Activated T-cell treated with anti-CD3 and anti-CD28 coated beads for 4 hours (primary cell): Measurements from ENCODE around the gene SPTLC3.

Experiments used
- DNase-seq: peaks from one replicate; pipeline ENCODE4 v3.0.0-alpha.2; 2020

SPTLC3 gene

DNA sequence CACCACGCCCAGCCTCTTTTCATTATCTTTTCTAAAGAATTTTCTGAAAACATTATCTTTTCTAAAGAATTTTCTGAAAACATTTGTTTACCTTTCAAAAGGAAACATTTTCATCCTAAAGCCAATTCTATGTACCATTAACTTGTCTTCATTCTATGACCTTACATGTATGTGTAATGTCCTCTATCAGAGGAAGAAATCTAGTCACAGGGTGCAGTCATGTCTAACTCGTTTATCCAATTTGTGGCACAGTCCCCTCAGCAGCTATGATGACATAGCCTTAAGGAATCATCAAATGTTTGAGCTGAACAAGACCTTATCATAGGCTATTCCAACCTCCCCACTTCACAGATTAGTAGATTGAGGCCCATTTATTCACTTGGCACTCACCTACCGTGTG, 21.5 kb upstream of the SPTLC3 start:
- DNase-seq: no peak

DNA sequence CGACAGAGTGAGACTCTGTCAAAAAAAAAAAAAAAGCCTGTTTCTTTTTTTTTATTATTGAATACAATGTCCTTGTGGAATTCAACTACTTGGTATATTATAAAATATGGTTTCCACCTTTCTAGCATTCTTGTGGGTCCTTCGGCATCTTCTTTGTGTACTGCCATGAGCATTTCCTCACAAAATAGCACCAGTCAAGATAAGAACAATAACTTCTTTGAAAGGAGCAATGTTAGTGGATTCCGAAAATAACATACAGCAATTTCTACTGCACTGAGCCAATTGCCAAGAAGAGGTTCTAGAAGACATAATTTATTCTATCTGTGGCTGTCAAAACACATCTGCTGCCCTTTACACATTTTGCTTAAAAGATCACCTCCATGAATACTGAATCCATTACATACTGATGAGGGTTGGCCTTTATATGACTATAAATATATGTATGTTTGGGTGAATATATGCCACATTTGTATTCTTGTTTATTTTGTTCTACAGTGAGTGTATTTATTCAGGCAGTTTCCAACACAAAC, 19.1 kb upstream of the SPTLC3 start:
- DNase-seq: no peak

DNA sequence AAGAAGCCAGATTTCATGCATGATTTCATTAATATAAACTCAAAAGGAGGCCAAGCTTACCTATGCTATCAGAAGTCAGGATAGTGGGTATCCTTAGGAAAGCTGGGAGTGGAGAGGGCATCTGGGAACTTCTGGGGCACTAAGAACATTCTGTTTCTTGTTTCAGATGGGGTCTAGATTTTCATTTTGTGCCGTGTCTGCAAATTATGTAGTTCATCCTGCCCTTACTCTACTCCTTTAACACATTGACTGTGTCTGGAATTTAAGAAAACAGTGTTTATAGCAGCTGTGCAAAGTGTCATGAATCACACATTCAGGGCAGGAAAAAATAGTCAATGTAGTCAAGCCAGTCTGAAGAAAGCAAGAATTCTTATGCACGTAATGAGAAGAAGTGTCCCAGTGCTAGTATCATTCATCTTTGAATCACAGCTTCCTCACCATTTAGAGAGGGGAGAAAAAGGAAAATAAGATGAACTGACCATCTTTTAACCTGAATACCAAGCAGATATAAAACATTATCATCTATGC, 11.6 kb upstream of the SPTLC3 start:
- no peak for DNase-seq

DNA sequence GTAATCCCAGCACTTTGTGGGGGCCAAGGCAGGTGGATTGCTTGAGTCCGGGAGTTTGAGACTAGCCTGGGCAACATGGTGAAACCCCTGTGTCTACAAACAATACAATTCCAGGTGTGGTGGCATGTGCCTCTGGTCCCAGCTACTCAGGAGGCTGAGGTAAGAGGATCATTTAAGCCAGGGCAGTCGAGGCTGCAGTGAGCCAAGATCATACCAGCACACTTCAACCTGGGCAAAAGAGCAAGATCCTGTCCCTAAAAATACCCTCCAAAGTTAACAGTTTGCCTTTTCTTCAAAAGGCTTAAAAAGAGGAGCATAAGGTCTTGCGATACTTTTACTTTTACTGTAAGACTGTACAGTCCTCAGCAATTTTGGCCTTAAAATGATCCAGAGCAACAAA, 10.7 kb upstream of the SPTLC3 start:
- DNase-seq: no peak

DNA sequence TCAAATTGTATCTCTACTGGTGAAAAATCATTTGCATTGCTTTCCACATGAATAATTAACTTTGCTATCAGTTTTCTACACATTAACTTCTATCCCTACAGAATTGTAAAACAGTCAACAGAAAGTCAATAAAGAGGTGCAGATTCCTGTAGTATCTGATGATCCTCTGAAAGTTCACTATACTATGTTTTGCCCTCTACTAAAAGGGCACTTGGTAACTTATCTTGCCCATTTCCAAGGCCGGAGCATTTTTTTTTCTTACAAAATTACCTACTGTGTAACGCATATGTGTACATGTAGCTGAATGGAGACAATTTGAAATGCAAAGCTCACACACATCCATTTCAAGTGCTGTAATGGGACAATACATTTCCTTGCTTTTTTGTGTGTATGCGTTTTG, 9.6 kb upstream of the SPTLC3 start:
- DNase-seq: no peak

DNA sequence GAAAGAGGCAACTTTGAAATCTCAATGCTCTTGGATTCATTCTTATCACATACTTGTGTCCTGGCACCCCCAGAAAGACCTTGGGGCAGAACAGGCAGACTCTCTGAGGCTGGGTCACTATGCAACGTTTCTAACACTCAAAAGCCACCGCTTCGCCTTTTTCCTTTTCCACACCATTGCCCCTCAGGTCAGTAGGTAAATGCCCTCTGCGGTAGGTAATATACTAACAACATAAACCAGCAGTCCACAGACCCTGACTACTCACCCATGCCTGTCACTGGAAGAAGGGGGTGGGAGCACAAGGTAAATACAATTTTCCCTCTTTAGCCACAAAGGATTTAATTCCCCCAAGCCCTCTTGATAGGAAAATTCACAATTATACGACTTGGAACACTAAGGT, 6.5 kb upstream of the SPTLC3 start:
- DNase-seq: no peak

DNA sequence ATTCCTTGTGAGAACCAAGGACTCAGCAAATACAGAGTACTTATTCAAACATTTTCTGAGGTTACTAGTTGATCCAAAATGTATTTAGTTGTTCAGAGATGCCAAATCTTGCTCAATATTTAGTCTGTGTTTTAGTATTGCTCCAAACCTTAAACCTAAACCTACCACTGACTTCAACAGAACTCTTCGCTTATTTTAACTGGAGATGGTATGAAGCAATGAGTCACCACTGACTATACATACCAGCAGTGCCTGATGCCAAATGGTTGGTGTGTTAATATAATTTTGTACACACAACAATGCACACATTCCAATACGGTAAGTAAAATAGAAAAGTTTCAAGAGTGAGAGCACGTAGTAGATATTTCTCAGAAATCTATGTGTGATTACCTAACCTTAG, 1.9 kb upstream of the SPTLC3 start:
- DNase-seq: no peak

DNA sequence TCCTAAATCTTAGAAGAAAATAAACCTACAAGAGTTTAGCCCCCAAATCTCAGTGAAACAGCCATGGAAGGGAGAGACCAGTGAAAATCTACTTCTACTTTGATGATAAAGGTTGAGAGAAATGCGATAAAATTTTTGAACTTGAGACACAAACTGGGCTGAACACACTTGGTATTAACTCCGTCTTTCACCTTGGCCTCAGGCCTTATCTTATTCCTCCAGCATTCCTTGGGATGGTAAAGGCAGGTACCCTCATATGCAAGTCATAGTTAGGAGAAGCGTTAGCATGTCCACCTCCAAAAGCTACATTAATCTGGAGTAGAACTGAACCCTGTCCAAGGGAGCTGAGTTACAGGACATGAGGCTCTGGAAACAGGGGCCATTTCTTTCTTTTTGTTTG, 1.2 kb upstream of the SPTLC3 start:
- no peak for DNase-seq

DNA sequence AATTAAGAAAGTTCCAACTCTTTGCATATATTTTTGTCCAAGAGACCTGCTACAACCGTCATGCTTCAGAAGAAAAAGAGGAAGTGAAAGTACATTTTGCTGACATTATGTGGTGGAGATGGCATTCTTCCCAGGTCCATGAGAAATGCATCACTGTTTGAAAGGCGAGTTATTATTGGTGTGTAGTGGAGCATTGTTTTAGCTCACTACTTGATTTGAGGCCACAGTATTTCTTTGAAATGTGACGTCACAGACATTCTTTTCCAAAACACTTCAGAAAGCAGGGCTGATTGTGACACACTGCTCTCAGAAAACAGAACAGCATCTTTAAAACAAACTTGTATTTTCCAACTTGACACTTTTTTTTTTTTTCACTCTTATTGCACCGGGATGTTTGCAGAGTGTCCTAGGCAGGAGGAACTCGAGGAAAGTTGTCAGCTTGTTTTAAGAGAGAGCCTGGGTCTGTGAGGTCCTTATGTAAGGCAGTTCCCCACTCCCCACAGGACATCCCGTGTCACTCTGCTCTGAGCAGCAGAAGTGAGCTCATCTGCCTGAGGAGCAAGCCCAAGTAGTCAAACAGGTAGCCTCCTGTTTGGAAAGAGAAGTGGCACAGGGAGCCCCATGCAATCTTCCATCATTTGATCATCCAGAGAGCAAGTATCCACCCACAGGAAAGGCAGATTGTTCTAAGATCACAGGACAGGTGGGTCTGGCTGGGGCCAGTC, 1.1 kb downstream of the SPTLC3 start:
- no peak for DNase-seq

DNA sequence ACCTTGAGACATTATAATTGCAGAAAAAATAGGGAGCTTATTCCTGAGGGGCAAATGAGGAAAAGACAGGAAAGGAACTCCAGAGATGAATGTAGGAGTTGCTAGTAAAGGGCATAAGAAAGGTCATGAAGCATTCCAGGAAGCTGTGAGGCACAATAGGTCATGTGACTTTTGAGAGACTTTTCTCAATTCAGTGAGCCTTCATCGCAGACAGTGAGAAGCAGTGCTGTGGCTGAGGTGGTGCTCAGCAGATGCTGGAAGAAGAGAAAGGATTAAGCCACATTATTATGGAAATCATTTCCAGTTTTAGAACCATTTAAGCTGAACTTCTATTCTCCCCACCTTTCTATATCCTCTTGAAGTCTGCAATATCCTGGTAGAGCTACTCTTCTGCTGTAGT, 4.1 kb downstream of the SPTLC3 start:
- no peak for DNase-seq

DNA sequence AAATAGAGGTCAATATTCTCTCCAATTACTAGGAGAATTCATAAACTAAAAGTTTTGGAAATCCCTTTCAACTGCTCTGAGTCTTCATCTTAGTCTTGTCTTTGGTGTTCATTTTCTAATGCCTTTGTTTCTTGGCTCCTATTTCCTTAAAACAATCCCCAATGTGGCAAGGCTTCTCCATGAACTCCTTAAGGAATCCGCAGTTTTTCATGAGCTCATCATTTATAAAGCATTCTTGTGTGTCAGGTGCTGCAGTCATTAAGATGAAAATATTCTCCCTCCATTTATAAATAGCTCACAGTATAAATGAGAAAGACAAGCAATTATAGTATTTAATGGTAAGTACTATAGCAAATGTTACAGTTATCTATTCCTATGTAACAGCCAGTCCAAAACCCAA, 4.6 kb downstream of the SPTLC3 start:
- DNase-seq: no peak

DNA sequence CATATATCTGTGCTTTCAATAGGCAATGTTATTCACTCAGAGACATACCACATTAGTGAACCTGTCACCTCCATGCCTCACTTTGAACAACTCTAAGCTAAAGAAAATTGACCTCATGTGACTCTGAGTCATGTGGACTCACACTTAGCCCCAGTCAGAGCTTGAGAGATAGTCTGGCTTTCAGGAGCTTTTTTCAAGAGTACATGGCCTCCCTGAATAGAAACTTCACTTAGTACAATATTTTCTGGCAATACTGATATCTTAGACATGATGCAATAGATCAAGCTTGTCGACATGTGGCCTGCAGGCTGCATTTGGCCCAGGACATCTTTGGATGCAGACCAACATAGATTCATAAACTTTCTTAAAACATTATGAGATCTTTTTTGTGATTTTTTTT, 8.5 kb downstream of the SPTLC3 start:
- DNase-seq: no peak

DNA sequence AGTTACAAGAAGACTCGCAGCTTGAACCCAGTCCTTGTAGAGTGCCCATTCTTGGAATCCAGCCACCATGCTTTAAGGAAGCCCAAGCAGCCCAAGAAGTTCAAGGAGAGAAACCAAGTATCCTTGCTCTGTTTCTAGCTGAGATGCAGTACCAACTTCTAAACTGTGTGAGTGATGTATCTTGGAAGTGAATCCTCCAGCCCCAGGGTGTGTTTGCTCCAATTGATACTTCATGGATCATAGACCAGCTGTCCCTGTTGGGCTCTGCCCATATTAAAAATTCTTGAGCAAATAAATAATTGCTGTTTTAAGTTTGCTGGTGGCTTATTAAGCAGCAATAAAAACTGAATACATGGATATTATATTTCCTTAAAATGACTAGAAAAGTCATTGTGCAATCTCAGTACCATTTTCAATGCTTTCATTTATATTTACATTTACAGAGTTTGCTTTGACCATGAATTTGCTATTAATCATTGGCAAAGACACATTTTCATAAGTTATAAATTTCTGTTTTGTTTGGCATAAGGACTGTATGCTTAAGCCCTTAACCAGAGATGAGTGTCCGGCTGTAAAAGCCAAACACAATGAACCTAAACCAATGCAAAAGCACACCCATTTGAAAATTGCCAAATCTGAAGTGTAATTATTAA, 9.2 kb downstream of the SPTLC3 start:
- no peak for DNase-seq

DNA sequence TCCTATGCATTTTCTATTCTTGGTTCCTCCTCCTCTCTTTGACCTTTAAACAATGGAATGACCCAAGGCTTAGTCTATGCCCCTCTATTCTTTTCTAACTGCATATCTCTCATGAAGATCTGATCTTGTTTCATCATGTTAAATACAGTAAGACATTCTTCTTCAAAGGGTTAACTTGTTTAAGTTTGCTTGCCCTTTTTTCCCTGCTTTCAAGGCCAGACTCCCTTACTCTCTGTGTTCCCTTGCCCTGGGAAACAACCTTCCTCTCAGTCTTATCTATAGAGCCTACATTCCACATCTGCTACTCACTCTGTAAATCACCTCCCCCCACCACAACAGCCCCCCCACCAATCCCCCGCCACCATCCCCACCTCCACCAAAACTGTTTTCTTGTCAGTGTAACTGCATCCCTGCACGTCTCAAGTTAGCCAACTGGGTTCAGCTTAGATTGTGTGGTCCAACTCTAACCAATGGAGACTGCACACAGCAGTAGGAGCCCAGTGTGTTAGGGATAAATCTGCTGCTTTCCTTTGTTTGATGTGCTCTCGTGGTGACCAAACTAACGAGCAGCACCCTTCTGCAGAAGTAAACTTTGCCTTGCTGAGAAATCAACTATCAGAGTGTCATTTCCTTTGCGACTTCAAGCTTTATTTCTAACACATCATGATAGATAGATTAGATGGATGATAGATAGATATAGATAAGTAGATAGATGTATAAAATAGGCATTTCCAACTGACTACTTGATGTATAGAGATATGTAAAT, 12.6 kb downstream of the SPTLC3 start:
- DNase-seq: no peak

DNA sequence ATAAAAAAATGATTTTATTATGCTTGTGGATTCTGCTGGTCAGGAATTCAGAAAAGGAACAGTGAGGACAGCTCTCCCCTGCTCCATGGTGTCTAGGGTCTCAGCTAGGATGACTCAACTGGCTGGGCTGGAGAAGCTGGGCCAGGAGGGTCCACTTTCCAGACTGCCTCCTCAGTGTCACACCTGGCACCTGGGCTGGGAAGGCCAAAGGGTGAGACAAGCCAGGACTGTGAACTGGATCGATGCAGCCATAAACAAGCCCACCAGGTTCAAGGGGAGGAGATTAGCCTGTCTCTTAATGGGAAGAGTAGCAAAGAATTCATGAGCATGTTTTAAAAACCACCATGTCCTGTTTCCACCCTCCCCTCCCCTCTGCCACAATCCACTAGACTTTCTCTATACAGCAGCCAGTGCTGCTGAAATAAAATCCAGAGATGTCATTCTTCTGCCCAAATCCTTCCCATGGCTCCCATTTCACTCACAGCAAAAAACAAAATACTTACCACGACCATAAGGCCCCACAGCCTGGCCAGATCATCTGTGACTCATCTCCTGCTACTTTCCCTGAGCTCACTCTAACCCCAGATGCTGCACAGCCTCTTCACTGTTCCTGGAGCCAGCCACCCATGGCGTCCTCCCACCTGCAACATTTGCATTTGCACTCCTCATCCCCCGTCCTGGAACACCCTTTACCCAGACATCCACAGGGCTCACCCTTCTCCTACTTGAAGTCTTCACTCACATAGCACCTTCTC, 13.8 kb downstream of the SPTLC3 start:
- no peak for DNase-seq

DNA sequence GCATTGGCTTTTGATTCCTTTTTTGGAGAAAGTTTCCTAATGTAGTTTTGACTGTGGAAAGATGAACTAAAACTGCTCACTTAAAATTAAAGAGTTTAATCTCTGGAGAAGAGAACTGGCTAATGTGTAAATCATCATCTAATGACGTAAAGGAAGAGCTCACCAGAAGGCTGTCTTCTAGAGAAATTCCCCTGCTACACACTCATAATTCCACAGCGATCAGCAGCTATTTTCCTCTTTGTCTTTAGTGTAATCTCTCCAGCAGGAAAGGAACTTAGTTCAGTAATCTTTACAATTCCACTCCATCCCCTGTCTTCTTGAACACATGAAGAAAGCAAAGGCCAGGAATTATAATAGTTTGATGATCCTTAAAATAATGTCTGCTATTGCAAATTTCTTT, 15.8 kb downstream of the SPTLC3 start:
- DNase-seq: no peak

DNA sequence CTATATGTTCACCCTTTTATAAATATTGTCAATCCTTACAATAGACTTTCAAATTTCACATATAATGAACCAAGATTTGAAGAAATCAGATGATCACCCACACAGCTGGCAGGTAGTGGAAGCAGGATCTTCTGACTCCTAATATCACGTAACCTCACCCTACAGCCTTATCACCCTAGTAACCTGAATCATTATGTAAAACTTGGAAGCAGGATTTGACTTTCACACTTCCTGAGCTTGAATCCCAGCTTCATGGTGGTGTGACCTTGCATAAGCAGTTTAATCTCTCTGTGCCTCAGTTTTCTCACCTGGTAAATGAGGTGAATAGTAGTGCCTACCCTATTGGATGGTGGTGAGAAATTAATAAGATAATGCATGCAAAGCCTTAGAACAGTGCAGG, 16.4 kb downstream of the SPTLC3 start:
- DNase-seq: no peak

DNA sequence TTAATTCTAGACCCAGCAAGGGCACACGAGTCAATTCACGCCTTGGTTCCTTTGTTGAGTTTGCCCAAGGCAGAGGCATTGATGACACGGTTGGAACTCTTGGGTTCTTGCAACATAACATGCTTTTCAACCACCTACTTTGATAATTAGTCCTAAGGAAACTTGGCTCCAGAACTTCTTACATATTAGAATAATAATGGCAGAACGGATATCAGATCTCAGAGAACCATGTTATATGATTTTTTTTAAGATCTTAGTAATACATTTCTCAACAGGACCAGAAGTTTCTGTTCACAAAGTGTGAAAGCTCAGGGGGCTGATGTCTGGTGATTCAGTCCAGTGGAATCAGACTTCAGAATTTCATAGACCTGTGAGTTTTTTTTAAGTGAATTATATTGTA, 19.2 kb downstream of the SPTLC3 start:
- no peak for DNase-seq

DNA sequence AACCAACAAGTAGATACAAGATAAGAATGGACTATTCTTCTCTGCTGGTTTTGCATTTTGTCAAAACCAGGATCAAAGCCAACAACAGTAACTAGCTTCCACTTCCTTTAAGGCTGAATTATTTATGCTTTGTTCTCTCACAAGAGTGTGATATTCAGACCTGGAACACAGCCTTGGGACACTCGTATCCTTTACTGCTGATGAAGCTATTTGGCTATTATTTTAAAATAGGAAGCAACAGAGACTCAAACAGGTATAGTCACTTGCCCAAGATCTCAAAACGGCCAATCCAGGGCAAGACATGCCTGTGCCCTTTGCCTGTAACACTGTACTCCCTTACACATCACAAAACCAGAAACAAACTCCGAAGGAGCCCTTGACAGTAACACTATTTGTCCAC, 19.9 kb downstream of the SPTLC3 start:
- no peak for DNase-seq

DNA sequence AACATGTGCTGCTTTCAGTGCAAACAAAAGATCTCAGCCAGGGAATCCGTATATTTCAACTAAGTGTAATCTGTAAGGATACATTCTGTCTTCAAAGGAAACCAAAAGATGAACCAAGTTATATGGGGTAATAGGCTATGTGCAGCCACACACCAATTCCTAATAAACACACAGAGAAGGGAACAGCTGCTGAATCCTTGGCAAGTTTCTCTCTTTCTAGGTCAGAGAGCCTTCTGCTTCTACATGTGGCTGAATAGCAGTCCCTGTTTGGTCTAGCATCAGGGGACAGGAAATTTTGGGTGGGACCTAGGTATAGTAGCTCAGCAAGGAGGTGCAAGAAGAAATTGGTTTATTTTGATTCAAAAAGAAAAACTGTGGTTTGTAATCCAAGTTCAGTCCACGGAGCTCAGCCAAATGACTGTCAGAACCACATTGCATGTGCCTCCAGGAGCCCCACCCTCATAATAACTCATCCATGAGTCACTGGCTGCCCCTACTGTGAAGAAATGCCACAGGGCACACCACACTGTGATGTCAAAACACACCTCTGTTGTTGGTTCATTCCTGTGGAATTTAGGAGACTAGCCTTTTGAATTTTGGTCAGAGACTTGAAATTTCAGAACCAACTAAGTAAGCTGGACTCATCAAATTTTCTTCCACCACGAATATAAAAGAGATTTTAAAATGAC, 21.1 kb downstream of the SPTLC3 start:
- no peak for DNase-seq

DNA sequence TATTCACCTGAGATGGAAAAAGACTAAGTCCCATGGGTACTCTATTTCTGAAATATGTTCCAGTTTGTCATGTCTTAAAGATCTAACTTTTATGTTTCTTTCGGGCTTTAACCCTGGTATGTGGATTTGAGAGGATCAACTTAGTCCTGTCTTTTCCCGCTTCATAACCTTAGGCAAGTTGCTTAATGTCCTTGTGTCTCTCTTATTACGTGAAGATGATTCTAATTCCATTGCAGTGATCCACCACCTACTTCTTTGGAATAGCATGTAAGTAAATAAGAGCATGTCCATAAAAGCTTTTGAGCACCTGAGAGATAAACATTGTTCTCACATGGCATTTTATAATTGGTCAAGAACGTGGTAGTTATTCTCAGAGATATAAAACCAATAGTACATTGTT, 23.0 kb downstream of the SPTLC3 start:
- no peak for DNase-seq

DNA sequence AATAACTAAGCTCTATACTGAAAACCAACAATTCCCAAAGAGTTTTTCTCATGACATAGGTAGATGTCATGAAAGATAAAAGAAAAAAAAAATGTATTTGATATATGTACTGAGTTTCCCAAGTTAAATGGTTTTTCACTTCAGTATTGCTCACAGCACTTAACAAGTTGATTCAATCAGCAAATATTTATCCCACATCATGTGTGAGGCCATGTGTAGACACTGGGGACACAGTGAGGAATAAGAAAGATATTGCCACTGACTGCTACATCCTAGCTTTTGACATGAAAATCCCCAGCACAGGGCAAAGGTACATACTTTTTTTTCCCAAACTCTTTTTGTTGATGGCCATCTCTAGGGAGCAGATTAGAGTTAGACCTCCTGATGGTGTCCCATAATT, 25.3 kb downstream of the SPTLC3 start:
- DNase-seq: no peak
